Fibroblast of lung (primary cell): ENCODE data around the gene CRAMP1.

Experiments used
- EZH2 ChIP-seq: IDR thresholded peaks from 2 replicates; pipeline ENCODE4 v1.5.1; 2012; ENCODE audit warnings: low read length, control low read depth, mild to moderate bottlenecking; ENCODE audit errors: missing control alignments
- TF ChIP-seq, protein P1 (sequence below), 2 donors: IDR thresholded peaks in 1 of 2; conservative IDR thresholded peaks in 1 of 2; 1 replicate in 1 of 2; 2 replicates in 1 of 2; pipeline ENCODE4 v1.5.1; 2011 to 2012; ENCODE audit warnings: low read length in 2 of 2, control low read depth in 1 of 2, inconsistent platforms in 1 of 2, low read depth in 1 of 2, mild to moderate bottlenecking in 1 of 2

DNA sequence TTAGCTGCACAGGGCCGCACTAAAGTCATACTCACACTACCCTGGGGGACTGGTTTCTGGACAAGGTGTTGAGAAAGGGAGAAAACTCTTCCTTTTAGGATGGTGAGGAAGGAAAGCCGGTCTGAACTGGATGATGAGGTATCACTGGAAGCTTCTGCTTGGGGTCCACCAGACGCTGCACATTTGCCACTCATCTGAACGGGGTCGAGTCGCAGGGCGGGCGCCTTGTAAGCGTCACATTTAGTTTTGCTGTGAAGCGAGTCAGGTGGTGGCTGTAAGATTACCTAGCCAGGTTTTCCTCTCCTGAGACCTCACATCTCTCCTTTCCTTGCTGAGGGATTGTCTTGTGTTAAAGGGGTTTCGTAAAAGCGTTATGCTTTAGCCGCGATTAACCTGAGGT lies 68.2 kb downstream of the CRAMP1 start:
- TF ChIP-seq, protein P1, sequence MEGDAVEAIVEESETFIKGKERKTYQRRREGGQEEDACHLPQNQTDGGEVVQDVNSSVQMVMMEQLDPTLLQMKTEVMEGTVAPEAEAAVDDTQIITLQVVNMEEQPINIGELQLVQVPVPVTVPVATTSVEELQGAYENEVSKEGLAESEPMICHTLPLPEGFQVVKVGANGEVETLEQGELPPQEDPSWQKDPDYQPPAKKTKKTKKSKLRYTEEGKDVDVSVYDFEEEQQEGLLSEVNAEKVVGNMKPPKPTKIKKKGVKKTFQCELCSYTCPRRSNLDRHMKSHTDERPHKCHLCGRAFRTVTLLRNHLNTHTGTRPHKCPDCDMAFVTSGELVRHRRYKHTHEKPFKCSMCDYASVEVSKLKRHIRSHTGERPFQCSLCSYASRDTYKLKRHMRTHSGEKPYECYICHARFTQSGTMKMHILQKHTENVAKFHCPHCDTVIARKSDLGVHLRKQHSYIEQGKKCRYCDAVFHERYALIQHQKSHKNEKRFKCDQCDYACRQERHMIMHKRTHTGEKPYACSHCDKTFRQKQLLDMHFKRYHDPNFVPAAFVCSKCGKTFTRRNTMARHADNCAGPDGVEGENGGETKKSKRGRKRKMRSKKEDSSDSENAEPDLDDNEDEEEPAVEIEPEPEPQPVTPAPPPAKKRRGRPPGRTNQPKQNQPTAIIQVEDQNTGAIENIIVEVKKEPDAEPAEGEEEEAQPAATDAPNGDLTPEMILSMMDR (conservative IDR thresholded peaks at IDR 0.05 in 1 of 2, IDR thresholded peaks at IDR 0.05 in 1 of 2; ENCODE audit: low read depth in 1 of 2, low read length in 2 of 2) = no peak
- TF ChIP-seq EZH2 = no peak
